SK-MEL-5 (cell line): ENCODE measurements around the gene SWAP70. TPM values are rescaled to one million over a fixed set of nuclear protein-coding genes. Genes with fewer than 3 reads are reported as not detected.

Experiments used
- DNase-seq: peaks from one replicate; pipeline ENCODE4 v3.0.0-alpha.2; 2016; ENCODE audit warnings: low read depth, low spot score
- in situ Hi-C: cut with HindIII; loops from 2 replicates; pipeline ENCODE4 v1.10.0; 2016; ENCODE audit warnings: low sequenced_read_pairs, high pct_unique_total_duplicates, low pct_unique_long_range_greater_than_20kb
- total RNA-seq: library from RNA; depleted of rRNA; stranded (reverse); fragments of >200 nt; shearing (Covaris generic); gene quantifications from 2 replicates; pipeline ENCODE4 v1.2.3, GENCODE V29; 2014

Gene SWAP70
- total RNA-seq, 1 experiment from 2014 or later = 149 TPM

- no peak for DNase-seq
- in situ Hi-C loops = no loop called here
Observed at GRCh38 chr11:9756461-9756860, 92.6 kb downstream of the SWAP70 start.

- no peak for DNase-seq
- in situ Hi-C loops = no loop called here
Observed at GRCh38 chr11:9756878-9757277, 93.0 kb downstream of the SWAP70 start.

GRCh38 chr11:9757809-9758636, 94.1 kb downstream of the SWAP70 start:
- peak; percentile 79 for DNase-seq
- in situ Hi-C loops = no loop called here

- in situ Hi-C loops = no loop called here
- DNase-seq = peak; percentile 74
Observed at GRCh38 chr11:9758637-9759518, 95.0 kb downstream of the SWAP70 start.

DNA sequence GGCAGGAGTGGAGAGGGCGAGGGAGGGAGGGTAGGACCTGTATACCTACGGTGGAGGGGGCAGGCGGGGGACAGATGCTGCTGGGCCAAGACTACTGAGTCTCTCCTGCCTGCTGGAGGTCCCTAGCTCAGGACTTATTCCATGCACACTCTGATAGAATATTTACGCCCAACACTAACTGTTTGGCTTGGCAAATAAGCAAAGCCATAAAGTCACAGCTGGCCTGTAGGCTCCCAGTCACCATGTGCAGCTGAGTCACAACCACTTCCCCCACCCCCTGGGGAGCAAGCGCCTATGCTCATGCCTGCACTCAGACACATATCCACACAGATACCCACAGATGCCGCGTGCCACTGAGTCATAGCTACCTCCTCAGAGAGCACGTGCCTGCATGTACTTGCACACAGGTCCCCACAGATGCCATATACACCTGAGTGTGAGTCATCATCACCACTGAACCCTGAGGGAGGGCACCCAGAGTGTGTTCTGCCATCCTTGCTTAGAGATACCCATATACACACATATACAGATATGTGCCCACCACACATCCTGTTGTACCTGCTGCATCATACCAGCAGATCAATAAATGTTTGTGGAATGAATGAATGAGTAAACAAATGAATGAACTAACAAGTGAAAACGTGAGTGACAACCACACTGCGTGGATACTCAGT, 95.8 kb downstream of the SWAP70 start:
- DNase-seq = peak; percentile 89
- in situ Hi-C loops = no loop called here

DNA sequence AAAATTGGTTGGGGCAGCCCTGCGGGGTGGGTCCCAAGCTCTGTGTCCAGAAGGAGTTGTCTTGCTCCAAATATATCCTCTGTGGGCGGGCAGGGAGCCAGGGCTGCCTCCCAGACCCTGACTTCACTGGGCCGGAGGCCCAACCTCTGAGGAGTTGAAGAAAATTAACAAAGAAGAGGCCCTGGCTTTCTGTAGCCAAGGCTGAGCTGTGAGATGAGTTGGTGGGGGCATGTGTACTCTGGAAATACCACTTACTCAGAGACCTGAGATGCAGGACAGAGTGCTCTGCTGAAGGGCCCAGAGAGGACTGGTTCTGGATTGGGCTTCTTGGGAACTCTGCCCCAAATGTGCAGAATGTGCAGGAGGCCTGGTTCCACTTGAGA, 96.3 kb downstream of the SWAP70 start:
- in situ Hi-C loops = no loop called here
- DNase-seq = peak; percentile 6

- in situ Hi-C loops = no loop called here
- DNase-seq = no peak
Observed at GRCh38 chr11:9761441-9761945, 97.6 kb downstream of the SWAP70 start.

- no peak for DNase-seq
- in situ Hi-C loops = no loop called here
Observed at GRCh38 chr11:9762531-9762930, 98.7 kb downstream of the SWAP70 start.

DNA sequence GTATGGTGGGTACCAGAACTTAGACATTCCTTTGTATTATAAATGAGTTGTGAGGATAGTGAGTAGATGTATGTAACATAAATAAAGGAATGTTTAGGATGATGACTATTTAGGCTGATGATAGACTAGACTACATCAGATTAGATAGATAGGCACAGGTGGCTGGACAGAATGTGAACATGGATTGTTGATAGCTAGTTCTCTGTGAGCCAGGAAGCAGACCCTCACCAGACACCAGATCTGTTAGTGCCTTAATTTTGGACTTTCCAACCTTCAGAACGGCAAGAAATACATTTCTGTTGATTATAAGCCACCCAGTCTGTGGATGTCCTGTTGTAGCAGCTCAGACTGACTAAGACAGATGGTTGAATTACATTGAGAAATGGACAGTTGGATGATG, 99.4 kb downstream of the SWAP70 start:
- in situ Hi-C loops = no loop called here
- no peak for DNase-seq

- in situ Hi-C loops = no loop called here
- no peak for DNase-seq
Observed at GRCh38 chr11:9765320-9766101, 101.6 kb downstream of the SWAP70 start.

DNA sequence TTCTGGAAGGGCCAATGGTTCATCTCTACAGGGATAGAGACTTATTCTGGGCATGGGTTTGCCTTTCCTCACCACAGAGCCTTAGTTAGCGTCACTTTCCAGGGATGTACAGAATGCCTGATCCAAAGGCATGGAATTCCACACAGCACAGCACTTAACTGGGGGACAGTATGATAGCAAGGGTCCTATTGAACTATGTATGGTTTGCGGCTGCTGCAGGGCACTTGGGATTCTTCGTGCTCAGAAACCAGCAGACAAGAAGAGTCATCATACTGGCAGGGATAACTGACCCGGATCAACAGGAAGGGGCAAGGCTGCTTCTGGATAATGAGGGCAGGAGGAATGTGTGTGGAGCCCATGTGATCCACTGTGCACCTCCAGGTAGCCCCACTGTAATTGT, 105.7 kb downstream of the SWAP70 start:
- in situ Hi-C loops = no loop called here
- DNase-seq = no peak

GRCh38 chr11:9771071-9771511, 107.2 kb downstream of the SWAP70 start:
- in situ Hi-C loops = no loop called here
- DNase-seq = no peak

GRCh38 chr11:9772218-9772617, 108.3 kb downstream of the SWAP70 start:
- no peak for DNase-seq
- in situ Hi-C loops = no loop called here

DNA sequence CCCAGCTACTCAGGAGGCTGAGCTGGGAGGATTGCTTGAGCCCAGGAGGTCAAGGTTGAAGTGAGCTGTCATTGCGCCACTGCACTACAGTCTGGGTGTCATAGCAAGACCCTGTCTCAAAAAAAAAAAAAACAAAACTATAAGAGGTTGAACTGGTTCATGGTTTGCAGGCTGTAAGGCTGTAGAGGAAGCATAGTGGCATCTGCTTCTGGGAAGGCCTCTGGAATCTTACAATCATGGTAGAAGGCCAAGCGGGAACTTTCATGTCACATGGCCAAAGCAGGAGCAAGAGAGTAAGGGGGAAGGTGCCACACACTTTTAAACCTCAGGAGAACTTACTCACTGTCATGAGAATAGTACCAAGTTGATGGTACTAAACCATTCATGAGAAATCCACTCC, 109.6 kb downstream of the SWAP70 start:
- in situ Hi-C loops = no loop called here
- no peak for DNase-seq

DNA sequence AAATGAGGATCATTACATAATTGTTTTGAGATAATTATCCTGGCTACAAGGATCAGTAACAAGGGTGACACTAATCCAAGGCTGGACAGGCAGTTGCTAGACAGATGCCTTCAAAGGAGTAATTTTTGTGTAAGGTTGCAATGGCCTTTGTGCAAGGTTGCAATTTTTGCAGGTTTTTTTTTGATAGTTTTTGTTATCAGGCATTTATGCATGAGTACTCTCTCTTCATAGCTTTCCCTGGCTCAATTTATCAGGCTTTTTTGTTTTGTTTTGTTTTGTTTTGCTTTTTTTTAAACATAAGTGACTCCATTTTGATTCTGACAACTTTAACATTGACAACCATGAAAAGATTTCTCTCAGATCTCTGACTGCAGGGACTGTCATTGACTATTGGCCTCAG, 110.2 kb downstream of the SWAP70 start:
- in situ Hi-C loops = no loop called here

DNA sequence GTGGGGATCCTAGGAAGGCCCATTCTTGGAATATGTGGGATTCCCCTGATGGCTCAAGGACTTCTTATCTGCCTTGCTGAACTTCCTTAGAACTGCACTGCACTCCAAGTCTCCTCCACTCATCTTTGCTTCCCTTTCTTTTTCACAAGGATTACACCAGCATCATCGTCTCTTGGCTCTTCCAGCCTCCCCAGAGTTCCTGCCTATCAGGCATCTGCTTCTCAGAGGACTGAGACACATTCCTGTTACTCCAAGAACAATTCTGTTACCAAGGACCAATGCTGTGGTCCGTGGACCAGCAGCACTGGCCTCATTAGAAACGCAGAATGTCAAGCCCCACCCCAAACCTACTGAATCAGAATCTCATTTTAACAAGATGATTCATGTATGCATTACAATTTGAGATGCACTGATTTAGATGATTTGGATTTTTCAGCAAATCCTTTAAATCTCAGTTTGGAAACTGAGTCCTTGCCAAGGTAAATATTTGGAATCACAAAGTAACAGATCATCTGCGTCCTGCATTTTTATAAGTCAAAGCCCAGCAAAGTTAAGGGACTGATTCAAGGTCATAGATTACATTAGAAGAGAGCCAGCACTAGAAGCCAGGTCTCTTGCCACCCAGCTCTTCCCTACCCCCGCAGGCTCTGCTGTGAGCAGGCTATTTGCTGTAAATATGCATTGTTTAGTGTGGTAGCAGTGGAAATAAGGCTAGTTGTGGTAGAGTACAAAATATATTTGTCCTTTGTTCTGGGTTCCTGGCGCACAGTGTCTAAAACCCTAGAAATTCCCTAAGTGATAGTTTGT, 110.9 kb downstream of the SWAP70 start:
- in situ Hi-C loops = no loop called here
- DNase-seq = no peak

More for the DNA sequence above, 110.2 kb downstream of the SWAP70 start:
- DNase-seq = no peak

DNA sequence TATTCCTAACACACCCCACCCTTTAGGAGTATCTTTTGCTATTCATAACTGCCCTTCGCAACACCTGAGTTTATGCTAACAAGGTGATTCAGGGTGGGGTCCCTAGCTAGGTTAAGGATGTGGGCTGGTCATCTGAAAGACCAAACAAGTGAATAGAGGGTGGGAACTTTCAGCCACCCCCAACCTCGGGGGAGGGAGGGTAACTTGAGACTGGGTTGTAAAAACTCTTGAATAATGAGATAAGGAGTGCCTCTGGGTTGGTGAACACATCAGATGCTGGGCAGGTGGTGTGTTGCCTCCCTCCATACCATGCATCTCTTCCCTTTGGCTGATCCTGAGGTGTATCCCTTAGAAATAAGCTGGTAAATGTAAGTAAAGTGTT, 111.5 kb downstream of the SWAP70 start:
- in situ Hi-C loops = no loop called here
- no peak for DNase-seq
